K562 (cell line): Measurements from ENCODE around the gene MRPL22. TPM values are rescaled to one million over a fixed set of nuclear protein-coding genes. Genes with fewer than 3 reads are reported as not detected.

Experiments
- ATAC-seq: fragments of 200-7000 bp; cut with Tn5 transposase; 3 replicates; pipeline ENCODE4 v1.9.1; 2020; ENCODE audit warnings: moderate library complexity
- BruUV-seq: library from RNA; stranded (reverse); fragments of 400-500 nt; replicated peaks from 2 replicates; lab custom pipeline; 2021; lab: Mats Ljungman, UMichigan
- CTCF ChIA-PET: fragments of 300-600 bp; formaldehyde crosslinking; extraction: SDS; loops from one replicate; lab custom pipeline; 2021; ENCODE audit warnings: low intra/inter-chr PET ratio; lab: Yijun Ruan, JAX
- POLR2A ChIA-PET: fragments of 300-600, 350-650 bp; sonication (Branson Sonifier 250); formaldehyde crosslinking; extraction: SDS; loops from one replicate; lab custom pipeline; 2021; ENCODE audit warnings: antibody characterized with exemption, inconsistent platforms; lab: Yijun Ruan, JAX
- DNase-seq, 4 experiments: peaks; one replicate each; pipeline versions ENCODE4 v3.0.0 to v3.0.0-alpha.2; 2011 to 2018; ENCODE audit warnings: low spot score in 3 of 4, mixed read lengths in 3 of 4; ENCODE audit errors: extremely low read depth in 1 of 4
- FAIRE-seq: peaks from 2 replicates; lab custom pipeline; 2011; peaks lifted over from hg19 to GRCh38; lab: Jason Lieb, UNC
- H2AFZ ChIP-seq: 2 replicates; pipeline ENCODE4 v1.6.0; 2011; ENCODE audit warnings: low read depth, low read length, control low read depth, inconsistent platforms
- H3K27ac ChIP-seq: fragments of 200-600 bp; 3 replicates; pipeline ENCODE4 v1.8.0; 2011; ENCODE audit warnings: low read depth, mild to moderate bottlenecking, control low read depth, inconsistent platforms, low read length, moderate library complexity, mixed read lengths; ENCODE audit errors: extremely low read depth
- H3K27me3 ChIP-seq, 2 experiments: fragments of 300-600 bp in 1 of 2; 2 replicates in 1 of 2; 3 replicates in 1 of 2; pipeline versions ENCODE4 v1.6.0 to v1.8.0; 2011; ENCODE audit warnings: inconsistent platforms in 2 of 2, low read length in 2 of 2, mild to moderate bottlenecking in 1 of 2, mixed read lengths in 1 of 2, moderate library complexity in 1 of 2; ENCODE audit not compliant: control insufficient read depth in 2 of 2, insufficient read depth in 2 of 2
- H3K36me3 ChIP-seq: fragments of 300-600 bp; 3 replicates; pipeline ENCODE4 v1.8.0; 2011; ENCODE audit warnings: mild to moderate bottlenecking, low read length, inconsistent platforms; ENCODE audit not compliant: control insufficient read depth, insufficient read depth
- H3K4me1 ChIP-seq, 2 experiments: fragments of 200-600 bp in 1 of 2; replicated peaks in 1 of 2; 2 replicates in 1 of 2; 3 replicates in 1 of 2; pipeline versions ENCODE4 v1.5.1 to v1.8.0; 2011; ENCODE audit warnings: inconsistent platforms in 2 of 2, low read length in 2 of 2, mild to moderate bottlenecking in 1 of 2, mixed read lengths in 1 of 2, moderate library complexity in 1 of 2; ENCODE audit not compliant: control insufficient read depth in 2 of 2, insufficient read depth in 2 of 2
- H3K4me2 ChIP-seq: 2 replicates; pipeline ENCODE4 v1.6.1; 2011; ENCODE audit warnings: low read length, control low read depth, inconsistent platforms, mixed read lengths; ENCODE audit not compliant: insufficient read depth
- H3K4me3 ChIP-seq: fragments of 200-600 bp; sonication (generic), shearing (Covaris generic); 2 replicates; pipeline ENCODE4 v1.5.1; 2016; ENCODE audit warnings: control low read depth, inconsistent platforms
- H3K79me2 ChIP-seq: fragments of 200-600 bp; 3 replicates; pipeline ENCODE4 v1.8.0; 2011; ENCODE audit warnings: low read length, inconsistent platforms; ENCODE audit not compliant: control insufficient read depth, insufficient read depth
- H3K9ac ChIP-seq, 2 experiments: 2 replicates each; pipeline versions ENCODE4 v1.6.0 to v1.6.1; 2011; ENCODE audit warnings: low read depth in 2 of 2, low read length in 2 of 2, control low read depth in 1 of 2, inconsistent platforms in 1 of 2, mild to moderate bottlenecking in 1 of 2, mixed read lengths in 1 of 2; ENCODE audit not compliant: insufficient read depth in 1 of 2
- H3K9me1 ChIP-seq: one replicate; pipeline ENCODE4 v1.6.0; 2011; ENCODE audit warnings: inconsistent platforms, mild to moderate bottlenecking, low read length, moderate library complexity; ENCODE audit not compliant: control insufficient read depth, insufficient read depth
- H3K9me3 ChIP-seq: replicated peaks from 2 replicates; pipeline ENCODE4 v1.5.1; 2011; ENCODE audit warnings: low read depth, low read length, inconsistent platforms; ENCODE audit not compliant: control insufficient read depth, insufficient read depth
- H4K20me1 ChIP-seq: replicated peaks from 2 replicates; pipeline ENCODE4 v1.6.1; 2011; ENCODE audit warnings: low read length, inconsistent platforms, mixed read lengths; ENCODE audit not compliant: control insufficient read depth, insufficient read depth
- EGR1 ChIP-seq: fragments of 450-650 bp; conservative IDR thresholded peaks from 2 replicates; pipeline ENCODE4 v1.6.1; 2017; ENCODE audit warnings: mild to moderate bottlenecking
- EHMT2 ChIP-seq: fragments of 450-650 bp; IDR thresholded peaks from 2 replicates; pipeline ENCODE4 v1.6.1; 2018; ENCODE audit warnings: antibody characterized with exemption
- FOS ChIP-seq: IDR thresholded peaks from 3 replicates; pipeline ENCODE4 v1.6.1; 2011; ENCODE audit not compliant: insufficient read length; ENCODE audit errors: extremely low read depth
- HES1 ChIP-seq: fragments of 450-650 bp; IDR thresholded peaks from 2 replicates; pipeline ENCODE4 v1.6.1; 2016; ENCODE audit warnings: low read depth, mild to moderate bottlenecking, moderate library complexity
- MED1 ChIP-seq: sonication (generic); formaldehyde crosslinking; IDR thresholded peaks from 2 replicates; pipeline ENCODE4 v1.8.1; 2023; ENCODE audit warnings: missing genetic modification reagents, borderline replicate concordance
- NRF1 ChIP-seq, 2 experiments: fragments of 450-650 bp; IDR thresholded peaks in 1 of 2; conservative IDR thresholded peaks in 1 of 2; 2 replicates each; pipeline ENCODE4 v1.6.1; 2014; ENCODE audit warnings: mild to moderate bottlenecking in 2 of 2
- PREB ChIP-seq: sonication (generic); formaldehyde crosslinking; IDR thresholded peaks from 2 replicates; pipeline ENCODE4 v1.8.1; 2023; ENCODE audit warnings: mild to moderate bottlenecking, missing genetic modification reagents
- TAF1 ChIP-seq: IDR thresholded peaks from 2 replicates; pipeline ENCODE4 v1.6.1; 2011; ENCODE audit warnings: mild to moderate bottlenecking, low read length, moderate library complexity; ENCODE audit not compliant: insufficient read depth, control insufficient read depth, severe bottlenecking; ENCODE audit errors: extremely low read depth
- ZFP30 ChIP-seq: fragments of 250-450 bp; sonication (Bioruptor Pico); IDR thresholded peaks from 2 replicates; pipeline ENCODE4 v1.8.0; 2022; ENCODE audit warnings: moderate library complexity, mild to moderate bottlenecking, inconsistent platforms, borderline replicate concordance
- WGBS: fragments of 100-300 bp; shearing (Covaris generic); methylation state at CpG from one replicate; pipeline ENCODE4 v1.1.6; 2016; ENCODE audit warnings: low coverage, mixed read lengths; ENCODE audit not compliant: insufficient coverage; ENCODE audit errors: missing lambda C conversion rate; 5-methylcytosine and 5-hydroxymethylcytosine counted together
- in situ Hi-C: fragments of 300-500 bp; cut with MboI; formaldehyde crosslinking; loops from 4 replicates; pipeline ENCODE4 v1.15.0; 2018; ENCODE audit warnings: inconsistent platforms, mixed read lengths
- intact Hi-C: fragments of 100-400 bp; cut with micrococcal nuclease; formaldehyde crosslinking; loops from 2 replicates; pipeline ENCODE4 v1.14.2; 2022
- polyA plus RNA-seq, 8 experiments: library from polyadenylated mRNA; depleted of rRNA in 4 of 8; stranded (reverse) in 5 of 8; unstranded in 3 of 8; fragments of >200 nt; fragmentation: Nextera tagmentation in 2 of 8; fragmentation: Illumina TruSeq in 1 of 8; extraction: Ambion mirVana in 2 of 8; extraction: Trizol in 1 of 8; gene quantifications; 2 replicates each; pipeline versions ENCODE4 v1.2.1 to v1.2.3, GENCODE V29; 2011 to 2014; ENCODE audit warnings: inconsistent platforms in 1 of 8, missing spikeins in 1 of 8
- total RNA-seq, 7 experiments: library from RNA; depleted of rRNA in 6 of 7; stranded (reverse); fragments of >200 nt in 6 of 7; fragmentation: Illumina TruSeq in 2 of 7; extraction: Trizol in 2 of 7; gene quantifications; 2 replicates each; pipeline versions ENCODE4 v1.2.1 to v1.2.3, GENCODE V29; 2011 to 2021; ENCODE audit warnings: low replicate concordance in 1 of 7
- TF ChIP-seq, protein P1 (sequence below): fragments of 450-650 bp; IDR thresholded peaks from 2 replicates; pipeline ENCODE4 v1.6.1; 2016; ENCODE audit warnings: mild to moderate bottlenecking

The MRPL22 gene
- total and polyA plus RNA-seq, 9 of the 15 experiments (the other 6 are each of a cell fraction or from before 2014, with no cell fraction given), result 41.1 to 424 (median 102) TPM

- in situ Hi-C loops, result loop anchor here (10.0 kb wide), 1 partner anchor 366 kb away; no protein-coding TSS in a partner anchor
- H2AFZ ChIP-seq, result no peak overlapping the region
- DNase-seq, result no peak
- no peaks in the 10 kb centered on the region for H3K36me3 ChIP-seq
- H3K9ac ChIP-seq, result no peak overlapping the region
- ATAC-seq, result no peak
- CTCF ChIA-PET, result no interaction called here
- no peak overlapping the region for H3K4me3 ChIP-seq
- TF ChIP-seq HES1 (no peak), TAF1 (no peak), EHMT2 (no peak)
- no peaks in the 10 kb centered on the region for H3K9me3 ChIP-seq
- no peaks in the 10 kb centered on the region for H4K20me1 ChIP-seq
- peaks cover 5 to 12% of the 10 kb centered on the region in 2 experiments; a peak in 3 of 5 replicates for H3K27me3 ChIP-seq
- H3K27ac ChIP-seq, result no peak overlapping the region
- intact Hi-C loops, result no loop called here
- no peak for FAIRE-seq
- H3K9me1 ChIP-seq, result no peaks in the 10 kb centered on the region
- no peaks in the 10 kb centered on the region for H3K79me2 ChIP-seq
- POLR2A ChIA-PET, result no interaction called here
- H3K4me1 ChIP-seq, result peaks cover 0 to 3% of the 10 kb centered on the region in 2 experiments; a peak in 2 of 5 replicates
- no peak overlapping the region for H3K4me2 ChIP-seq
- WGBS, result 0% methylated on average over 3 of the region's 3 CpGs
- no TSS peak for BruUV-seq
Measured at GRCh38 chr5:155010881-155011280, 70.0 kb downstream of the MRPL22 start.

DNA sequence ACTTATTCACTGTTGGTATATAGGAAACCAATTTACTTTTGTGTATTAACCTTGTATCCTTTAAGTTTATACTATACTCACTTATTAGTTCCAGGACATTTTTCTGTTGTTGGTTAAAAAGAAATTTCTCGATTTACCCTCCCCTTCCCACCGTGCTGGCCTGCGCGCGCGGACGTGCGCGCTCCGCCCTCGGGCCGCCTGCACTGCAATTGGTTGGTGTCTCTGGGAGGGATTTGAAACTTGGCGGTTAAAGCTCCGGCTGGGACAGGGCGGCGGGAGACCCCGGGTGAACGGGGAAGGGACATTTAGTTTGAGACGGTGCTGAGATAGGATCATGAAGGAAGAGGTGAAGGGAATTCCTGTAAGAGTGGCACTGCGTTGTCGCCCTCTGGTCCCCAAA lies 72.7 kb downstream of the MRPL22 start, which contains the start of gene KIF4B:
KIF4B (plus strand) TSS at position 230 of the 400 bp plus-strand sequence; CDS start at position 335, 105 bp downstream.
- ChIA-PET CTCF (no interaction called here), POLR2A (interaction anchor here (1.0 kb wide), 1 partner anchor 13 kb away, joined by 3 read pairs; no protein-coding TSS in a partner anchor)
- in situ Hi-C loops, result loop anchor here (10.0 kb wide), 1 partner anchor 369 kb away; no protein-coding TSS in a partner anchor
- FAIRE-seq (no peak), ATAC-seq (no peak), DNase-seq (no peak)
- H3K9ac ChIP-seq, result no peak within 1 kb of the TSS
- no peak within 1 kb of the TSS for H3K4me3 ChIP-seq
- intact Hi-C loops, result no loop called here
- H3K79me2 ChIP-seq, result no peaks in the 10 kb centered on the region
- no peaks in the 10 kb centered on the region for H4K20me1 ChIP-seq
- no peaks in the 10 kb centered on the region for H3K36me3 ChIP-seq
- peaks cover 14 to 26% of the 10 kb centered on the region in 2 experiments; a peak in 4 of 5 replicates for H3K27me3 ChIP-seq
- H3K9me1 ChIP-seq, result no peaks in the 10 kb centered on the region
- peaks cover 0 to 3% of the 10 kb centered on the region in 2 experiments; a peak in 3 of 5 replicates for H3K4me1 ChIP-seq
- H3K4me2 ChIP-seq, result no peak within 1 kb of the TSS; the same call in 1 of the 2 replicates
- H2AFZ ChIP-seq, result no peak within 1 kb of the TSS; the same call in 1 of the 2 replicates
- no peaks in the 10 kb centered on the region for H3K9me3 ChIP-seq
- 21% methylated on average over 21 of the region's 21 CpGs for WGBS
- no peak within 1 kb of the TSS for H3K27ac ChIP-seq
- no TSS peak for BruUV-seq
- TF ChIP-seq EGR1 (no peak), PREB (no peak), FOS (no peak), ZFP30 (CRISPR knock-in tag) (no peak), NRF1 (conservative IDR thresholded peaks at IDR 0.05 in 1 of 2, IDR thresholded peaks at IDR 0.05 in 1 of 2) (peak; percentile 33 to 39; a peak in 2 of 4 replicates), MED1 (CRISPR knock-in tag) (no peak)
- TF ChIP-seq, protein P1, sequence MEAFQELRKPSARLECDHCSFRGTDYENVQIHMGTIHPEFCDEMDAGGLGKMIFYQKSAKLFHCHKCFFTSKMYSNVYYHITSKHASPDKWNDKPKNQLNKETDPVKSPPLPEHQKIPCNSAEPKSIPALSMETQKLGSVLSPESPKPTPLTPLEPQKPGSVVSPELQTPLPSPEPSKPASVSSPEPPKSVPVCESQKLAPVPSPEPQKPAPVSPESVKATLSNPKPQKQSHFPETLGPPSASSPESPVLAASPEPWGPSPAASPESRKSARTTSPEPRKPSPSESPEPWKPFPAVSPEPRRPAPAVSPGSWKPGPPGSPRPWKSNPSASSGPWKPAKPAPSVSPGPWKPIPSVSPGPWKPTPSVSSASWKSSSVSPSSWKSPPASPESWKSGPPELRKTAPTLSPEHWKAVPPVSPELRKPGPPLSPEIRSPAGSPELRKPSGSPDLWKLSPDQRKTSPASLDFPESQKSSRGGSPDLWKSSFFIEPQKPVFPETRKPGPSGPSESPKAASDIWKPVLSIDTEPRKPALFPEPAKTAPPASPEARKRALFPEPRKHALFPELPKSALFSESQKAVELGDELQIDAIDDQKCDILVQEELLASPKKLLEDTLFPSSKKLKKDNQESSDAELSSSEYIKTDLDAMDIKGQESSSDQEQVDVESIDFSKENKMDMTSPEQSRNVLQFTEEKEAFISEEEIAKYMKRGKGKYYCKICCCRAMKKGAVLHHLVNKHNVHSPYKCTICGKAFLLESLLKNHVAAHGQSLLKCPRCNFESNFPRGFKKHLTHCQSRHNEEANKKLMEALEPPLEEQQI, result no peak
- TF ChIP-seq, all 486 proteins: peak for 1
